Activated T-helper 1 cell treated with Interleukin-2 at 50 U/mL for 16 hours (primary cell): ENCODE results near the gene UBE2I.
"Not testable (repeated sequence)": the region's sequence is repeated elsewhere in the genome, so short reads cannot be mapped to it uniquely, and the experiment has no call there.

ENCODE experiments used
- DNase-seq: peaks from one replicate; pipeline ENCODE4 v3.0.0-alpha.2; 2020; ENCODE audit warnings: low read depth

UBE2I gene

GRCh38 chr16:1308977-1309885 is at the start of gene UBE2I:
UBE2I (plus strand) TSS chr16:1309636; CDS start chr16:1314031, 4,395 bp downstream.
- peak; percentile 93 for DNase-seq

GRCh38 chr16:1259760-1260068 is 49.7 kb upstream of the UBE2I start:
- DNase-seq: no peak

GRCh38 chr16:1260101-1260680 is 49.2 kb upstream of the UBE2I start:
- no peak for DNase-seq

- DNase-seq: no peak
These were observed 48.1 kb upstream of the UBE2I start for GRCh38 chr16:1261131-1261892.

GRCh38 chr16:1262210-1262845 is 47.1 kb upstream of the UBE2I start:
- DNase-seq: no peak

- DNase-seq: no peak
These were observed 46.6 kb upstream of the UBE2I start for GRCh38 chr16:1262846-1263221.

GRCh38 chr16:1263591-1264344 is 45.7 kb upstream of the UBE2I start:
- no peak for DNase-seq

GRCh38 chr16:1264345-1265089 is 44.9 kb upstream of the UBE2I start:
- DNase-seq: no peak

- DNase-seq: no peak
These were observed 44.3 kb upstream of the UBE2I start for GRCh38 chr16:1265090-1265630.

GRCh38 chr16:1265826-1266225 is 43.6 kb upstream of the UBE2I start:
- DNase-seq: no peak

GRCh38 chr16:1269418-1269817 is 40.0 kb upstream of the UBE2I start:
- not testable (repeated sequence) for DNase-seq

- no peak for DNase-seq
These were observed 38.1 kb upstream of the UBE2I start for GRCh38 chr16:1271380-1271723.

- DNase-seq: not testable (repeated sequence)
These were observed 37.6 kb upstream of the UBE2I start for GRCh38 chr16:1271724-1272413.

- no peak for DNase-seq
These were observed 36.8 kb upstream of the UBE2I start for GRCh38 chr16:1272453-1273198.

GRCh38 chr16:1273816-1274215 is 35.6 kb upstream of the UBE2I start:
- DNase-seq: no peak

GRCh38 chr16:1274767-1275166 is 34.7 kb upstream of the UBE2I start:
- DNase-seq: no peak

GRCh38 chr16:1275791-1276579 is 33.5 kb upstream of the UBE2I start:
- DNase-seq: no peak

GRCh38 chr16:1276580-1276878 is 32.9 kb upstream of the UBE2I start:
- no peak for DNase-seq

- DNase-seq: no peak
These were observed 32.3 kb upstream of the UBE2I start for GRCh38 chr16:1277151-1277598.
